Adrenal gland (tissue), 12 donors: ENCODE measurements around the gene ADM2. TPM values are rescaled to one million over a fixed set of nuclear protein-coding genes. Genes with fewer than 3 reads are reported as not detected.
A peak's percentile ranks its signal among the peaks of the same experiment; 100 is the strongest.
"Not testable (repeated sequence)": the region's sequence is repeated elsewhere in the genome, so short reads cannot be mapped to it uniquely, and the experiment has no call there.

ENCODE experiments used
- DNase-seq, 7 donors: peaks; one replicate each; pipeline ENCODE4 v3.0.0-alpha.2; 2019 to 2020
- H3K27ac ChIP-seq, 5 donors: fragments of 200-600 bp; sonication (generic) in 4 of 5; 1 replicate in 3 of 5; 2 replicates in 2 of 5; pipeline versions ENCODE4 v1.5.1 to v1.8.0; 2016 to 2020; ENCODE audit warnings: mild to moderate bottlenecking in 1 of 5
- H3K27me3 ChIP-seq: fragments of 200-600 bp; 2 replicates; pipeline ENCODE4 v1.8.0; 2021
- H3K36me3 ChIP-seq, 2 donors: fragments of 200-600 bp; replicated peaks in 1 of 2; 1 replicate in 1 of 2; 2 replicates in 1 of 2; pipeline versions ENCODE4 v1.5.1 to v1.8.0; 2018 to 2022
- H3K4me1 ChIP-seq, 2 donors: fragments of 200-600 bp; replicated peaks in 1 of 2; 1 replicate in 1 of 2; 2 replicates in 1 of 2; pipeline versions ENCODE4 v1.5.1 to v1.8.0; 2018 to 2021
- H3K4me3 ChIP-seq, 4 donors: fragments of 200-600 bp; sonication (generic) in 3 of 4; one replicate each; pipeline ENCODE4 v1.5.1; 2016 to 2018
- H3K9me3 ChIP-seq, 3 donors: fragments of 200-600 bp; sonication (generic) in 1 of 3; replicated peaks in 1 of 3; 1 replicate in 2 of 3; 2 replicates in 1 of 3; pipeline versions ENCODE4 v1.5.1 to v1.8.0; 2016 to 2021
- CTCF ChIP-seq, 6 experiments: fragments of 450-650 bp in 4 of 6; fragments of 200-600 bp in 2 of 6; sonication (generic) in 1 of 6; IDR thresholded peaks; 1 replicate in 5 of 6; 2 replicates in 1 of 6; pipeline versions ENCODE4 v1.5.1 to v1.8.0; 2016 to 2021; ENCODE audit warnings: antibody characterized with exemption in 6 of 6, mild to moderate bottlenecking in 2 of 6, moderate library complexity in 1 of 6
- POLR2A ChIP-seq, 2 donors: fragments of 450-650 bp; IDR thresholded peaks; one replicate each; pipeline ENCODE4 v1.6.1; 2017; ENCODE audit warnings: antibody characterized with exemption in 2 of 2, mild to moderate bottlenecking in 2 of 2, moderate library complexity in 1 of 2
- WGBS, 4 donors: extraction: QIAGEN DNeasy Blood & Tissue Kit in 2 of 4; methylation state at CpG; one replicate each; pipeline versions ENCODE4 v1.1.5 to v1.1.7; 2013 to 2017; 5-methylcytosine and 5-hydroxymethylcytosine counted together
- intact Hi-C, 2 donors: fragments of 100-400 bp; cut with DNase I; formaldehyde crosslinking; loops; one replicate each; pipeline versions ENCODE4 v1.14.1 to v1.15.0; 2022 to 2023
- polyA plus RNA-seq, 3 donors: library from polyadenylated mRNA; stranded (reverse); fragments of 200-250 nt in 2 of 3; fragments of 350-450 nt in 1 of 3; fragmentation: Illumina TruSeq in 1 of 3; extraction: RNeasy Lipid Tissue Mini Kit (QIAGEN cat#74804) in 1 of 3; gene quantifications; one replicate each; pipeline ENCODE4 v1.2.3, GENCODE V29; 2013 to 2014
- total RNA-seq, 9 donors: library from RNA; depleted of rRNA in 4 of 9; stranded (reverse); fragments of >200 nt in 4 of 9; fragments of 120-200 nt in 1 of 9; fragmentation: NEBNext Ultra II Directional in 1 of 9; extraction: Animal tissue kit (Norgen Biotek cat#: 25700) in 1 of 9; gene quantifications; one replicate each; pipeline versions ENCODE4 v1.1.0 to v1.2.4, GENCODE V29; 2013 to 2023
- donor health status: healthy with polysubstance abuse.
- donor health status: Bipolar disorder and iron deficiency.
- donor health status: DM: yes; HTN: yes; CAD: no.
- donor health status: DM: no; HTN: no; CAD: no.
- donor health status: DM: no; HTN: no; CAD: no.
- donor health status: DM: yes; HTN: yes; CAD: no.

Gene ADM2
- total and polyA plus RNA-seq, 12 donors, result 0.07 to 0.54 (median 0.25) TPM; not detected in 5

GRCh38 chr22:50533856-50534711 is 52.7 kb downstream of the ADM2 start:
- H3K36me3 ChIP-seq, H3K4me3 ChIP-seq, H3K27me3 ChIP-seq, intact Hi-C loops, H3K9me3 ChIP-seq: not testable (repeated sequence)
- WGBS, 4 donors, result 40 to 44% (median 41%) methylated on average over 20 to 21 of the region's 21 CpGs
- peak in 4 of 7 donors; percentile 63 to 74 (median 66) for DNase-seq
- TF ChIP-seq POLR2A (IDR thresholded peaks at IDR 0.05), result peak; percentile 19 to 20
- peak overlapping the region in 4 of 5 donors; percentile 15 to 64 (median 60) for H3K27ac ChIP-seq
- H3K4me1 ChIP-seq, result peaks cover 18 to 24% of the 10 kb centered on the region in 2 donors

GRCh38 chr22:50535113-50535512 is 53.8 kb downstream of the ADM2 start:
- Histone ChIP-seq H3K27ac (peak overlapping the region in 2 of 5 donors; percentile 9 to 53), H3K4me1 (peaks cover 18 to 33% of the 10 kb centered on the region in 2 donors), H3K27me3 (no peaks in the 10 kb centered on the region), H3K9me3 (no peaks in the 10 kb centered on the region), H3K4me3 (no peak overlapping the region), H3K36me3 (no peaks in the 10 kb centered on the region)
- TF ChIP-seq CTCF (IDR thresholded peaks at IDR 0.05) (no peak), POLR2A (IDR thresholded peaks at IDR 0.05) (no peak)
- intact Hi-C loops, result no loop called here
- no peak for DNase-seq
- WGBS, 4 donors, result 68 to 78% (median 74%) methylated on average over 7 to 8 of the region's 8 CpGs

Other genes starting within 250 kb of the ADM2 start
- gene TUBGCP6, start 236.5 kb upstream of the ADM2 start, total RNA-seq, result 10 to 100 TPM; 20.0 to 64.8 (median 46.8) TPM
- gene TUBGCP6, start 236.5 kb upstream of the ADM2 start, polyA plus RNA-seq, result 100 to 1,000 TPM in 2 of 3 donors, 1 to 10 TPM in 1; 8.3 to 171 (median 111) TPM
- 10 to 100 TPM in 8 of 9 donors, 1 to 10 TPM in 1; 9.7 to 72.1 (median 39.1) TPM for gene HDAC10, start 230.3 kb upstream of the ADM2 start, total RNA-seq
- gene HDAC10, start 230.3 kb upstream of the ADM2 start, polyA plus RNA-seq, result 100 to 1,000 TPM in 1 of 3 donors, 10 to 100 TPM in 1, 1 to 10 TPM in 1; 2.0 to 179 (median 79.3) TPM
- gene MAPK12, start 219.9 kb upstream of the ADM2 start, total RNA-seq, result 1 to 10 TPM; 3.1 to 6.8 (median 5.2) TPM
- 10 to 100 TPM in 2 of 3 donors, 1 to 10 TPM in 1; 1.7 to 17.1 (median 13.9) TPM for gene MAPK12, start 219.9 kb upstream of the ADM2 start, polyA plus RNA-seq
- 1 to 10 TPM; 3.0 to 9.3 (median 6.7) TPM for gene MAPK11, start 211.2 kb upstream of the ADM2 start, total RNA-seq
- 10 to 100 TPM in 2 of 3 donors, 1 to 10 TPM in 1; 2.0 to 29.5 (median 25.1) TPM for gene MAPK11, start 211.2 kb upstream of the ADM2 start, polyA plus RNA-seq
- 100 to 1,000 TPM in 8 of 9 donors, 10 to 100 TPM in 1; 12.4 to 412 (median 324) TPM for gene PLXNB2, start 173.9 kb upstream of the ADM2 start, total RNA-seq
- gene PLXNB2, start 173.9 kb upstream of the ADM2 start, polyA plus RNA-seq, result 100 to 1,000 TPM in 2 of 3 donors, 10 to 100 TPM in 1; 38.1 to 431 (median 268) TPM
- 10 to 100 TPM in 2 of 9 donors, 1 to 10 TPM in 7; 1.8 to 16.9 (median 8.0) TPM for gene DENND6B, start 154.5 kb upstream of the ADM2 start, total RNA-seq
- 10 to 100 TPM in 2 of 3 donors, 1 to 10 TPM in 1; 2.5 to 32.7 (median 21.7) TPM for gene DENND6B, start 154.5 kb upstream of the ADM2 start, polyA plus RNA-seq
- 100 to 1,000 TPM in 1 of 9 donors, 10 to 100 TPM in 8; 35.5 to 104 (median 65.3) TPM for gene PPP6R2, start 138.2 kb upstream of the ADM2 start, total RNA-seq
- gene PPP6R2, start 138.2 kb upstream of the ADM2 start, polyA plus RNA-seq, result 100 to 1,000 TPM in 1 of 3 donors, 10 to 100 TPM in 2; 19.6 to 129 (median 84.7) TPM
- 100 to 1,000 TPM in 1 of 9 donors, 10 to 100 TPM in 8; 23.7 to 101 (median 79.2) TPM for gene SBF1, start 6.5 kb upstream of the ADM2 start, total RNA-seq
- 100 to 1,000 TPM in 1 of 3 donors, 10 to 100 TPM in 1, 1 to 10 TPM in 1; 8.4 to 117 (median 66.5) TPM for gene SBF1, start 6.5 kb upstream of the ADM2 start, polyA plus RNA-seq
- not detected for gene MIOX, start 5.3 kb downstream of the ADM2 start, total RNA-seq
- gene MIOX, start 5.3 kb downstream of the ADM2 start, polyA plus RNA-seq, result not detected
- 10 to 100 TPM; 23.6 to 91.0 (median 77.2) TPM for gene LMF2, start 26.2 kb downstream of the ADM2 start, total RNA-seq
- 100 to 1,000 TPM in 1 of 3 donors, 10 to 100 TPM in 1, 1 to 10 TPM in 1; 6.3 to 120 (median 90.3) TPM for gene LMF2, start 26.2 kb downstream of the ADM2 start, polyA plus RNA-seq
- gene NCAPH2, start 26.7 kb downstream of the ADM2 start, total RNA-seq, result 10 to 100 TPM; 22.9 to 40.2 (median 31.7) TPM
- 10 to 100 TPM; 13.8 to 90.5 (median 56.2) TPM for gene NCAPH2, start 26.7 kb downstream of the ADM2 start, polyA plus RNA-seq
- gene SCO2, start 44.1 kb downstream of the ADM2 start, total RNA-seq, result 1 to 10 TPM in 6 of 9 donors, under 1 TPM in 1, not detected in 2; 0.78 to 7.8 (median 1.7) TPM
- gene SCO2, start 44.1 kb downstream of the ADM2 start, polyA plus RNA-seq, result 1 to 10 TPM in 2 of 3 donors, not detected in 1; 1.2 to 4.0 TPM
- 100 to 1,000 TPM in 3 of 9 donors, 10 to 100 TPM in 5, 1 to 10 TPM in 1; 1.9 to 152 (median 48.0) TPM for gene TYMP, start 48.5 kb downstream of the ADM2 start, total RNA-seq
- 10 to 100 TPM; 12.3 to 90.3 (median 89.5) TPM for gene TYMP, start 48.5 kb downstream of the ADM2 start, polyA plus RNA-seq
- gene KLHDC7B, start 64.4 kb downstream of the ADM2 start, total RNA-seq, result under 1 TPM in 7 of 9 donors, not detected in 2; 0.06 to 0.69 (median 0.14) TPM
- gene KLHDC7B, start 64.4 kb downstream of the ADM2 start, polyA plus RNA-seq, result under 1 TPM; 0.09 to 0.24 (median 0.24) TPM
- gene SYCE3, start 81.4 kb downstream of the ADM2 start, total RNA-seq, result 1 to 10 TPM in 3 of 9 donors, under 1 TPM in 3, not detected in 3; 0.57 to 7.2 (median 2.4) TPM
- gene SYCE3, start 81.4 kb downstream of the ADM2 start, polyA plus RNA-seq, result under 1 TPM in 1 of 3 donors, not detected in 2; 0.81 TPM
- 10 to 100 TPM in 7 of 9 donors, 1 to 10 TPM in 2; 6.2 to 22.9 (median 15.2) TPM for gene CPT1B, start 96.9 kb downstream of the ADM2 start, total RNA-seq
- gene CPT1B, start 96.9 kb downstream of the ADM2 start, polyA plus RNA-seq, result 10 to 100 TPM in 2 of 3 donors, 1 to 10 TPM in 1; 7.7 to 76.1 (median 28.7) TPM
- 100 to 1,000 TPM in 4 of 9 donors, 10 to 100 TPM in 5; 34.1 to 110 (median 88.4) TPM for gene CHKB, start 101.3 kb downstream of the ADM2 start, total RNA-seq
- gene CHKB, start 101.3 kb downstream of the ADM2 start, polyA plus RNA-seq, result 100 to 1,000 TPM in 2 of 3 donors, 10 to 100 TPM in 1; 44.4 to 917 (median 477) TPM
- gene MAPK8IP2, start 119.2 kb downstream of the ADM2 start, total RNA-seq, result 10 to 100 TPM in 8 of 9 donors, 1 to 10 TPM in 1; 3.9 to 30.1 (median 18.1) TPM
- 10 to 100 TPM in 1 of 3 donors, 1 to 10 TPM in 2; 4.4 to 13.4 (median 5.0) TPM for gene MAPK8IP2, start 119.2 kb downstream of the ADM2 start, polyA plus RNA-seq
- 10 to 100 TPM; 10.8 to 87.8 (median 61.6) TPM for gene ARSA, start 146.6 kb downstream of the ADM2 start, total RNA-seq
- gene ARSA, start 146.6 kb downstream of the ADM2 start, polyA plus RNA-seq, result 100 to 1,000 TPM in 2 of 3 donors, 1 to 10 TPM in 1; 5.5 to 168 (median 103) TPM
- 10 to 100 TPM in 3 of 9 donors, 1 to 10 TPM in 6; 1.2 to 26.1 (median 9.7) TPM for gene SHANK3, start 191.3 kb downstream of the ADM2 start, total RNA-seq
- 10 to 100 TPM in 2 of 3 donors, under 1 TPM in 1; 0.88 to 44.0 (median 21.3) TPM for gene SHANK3, start 191.3 kb downstream of the ADM2 start, polyA plus RNA-seq